K562 (cell line): Measurements from ENCODE around the gene MORF4L1. TPM values are rescaled to one million over a fixed set of nuclear protein-coding genes. Genes with fewer than 3 reads are reported as not detected.
"Not testable (repeated sequence)": the region's sequence is repeated elsewhere in the genome, so short reads cannot be mapped to it uniquely, and the experiment has no call there.

Experiments used
- ATAC-seq: fragments of 200-7000 bp; cut with Tn5 transposase; 3 replicates; pipeline ENCODE4 v1.9.1; 2020; ENCODE audit warnings: moderate library complexity
- BruUV-seq: library from RNA; stranded (reverse); fragments of 400-500 nt; replicated peaks from 2 replicates; lab custom pipeline; 2021; lab: Mats Ljungman, UMichigan
- CTCF ChIA-PET: fragments of 300-600 bp; formaldehyde crosslinking; extraction: SDS; loops from one replicate; lab custom pipeline; 2021; ENCODE audit warnings: low intra/inter-chr PET ratio; lab: Yijun Ruan, JAX
- POLR2A ChIA-PET: fragments of 300-600, 350-650 bp; sonication (Branson Sonifier 250); formaldehyde crosslinking; extraction: SDS; loops from one replicate; lab custom pipeline; 2021; ENCODE audit warnings: antibody characterized with exemption, inconsistent platforms; lab: Yijun Ruan, JAX
- DNase-seq, 4 experiments: peaks; one replicate each; pipeline versions ENCODE4 v3.0.0 to v3.0.0-alpha.2; 2011 to 2018; ENCODE audit warnings: low spot score in 3 of 4, mixed read lengths in 3 of 4; ENCODE audit errors: extremely low read depth in 1 of 4
- FAIRE-seq: peaks from 2 replicates; lab custom pipeline; 2011; peaks lifted over from hg19 to GRCh38; lab: Jason Lieb, UNC
- H2AFZ ChIP-seq: 2 replicates; pipeline ENCODE4 v1.6.0; 2011; ENCODE audit warnings: low read depth, low read length, control low read depth, inconsistent platforms
- H3K27ac ChIP-seq: fragments of 200-600 bp; 3 replicates; pipeline ENCODE4 v1.8.0; 2011; ENCODE audit warnings: low read depth, mild to moderate bottlenecking, control low read depth, inconsistent platforms, low read length, moderate library complexity, mixed read lengths; ENCODE audit errors: extremely low read depth
- H3K27me3 ChIP-seq, 2 experiments: fragments of 300-600 bp in 1 of 2; 2 replicates in 1 of 2; 3 replicates in 1 of 2; pipeline versions ENCODE4 v1.6.0 to v1.8.0; 2011; ENCODE audit warnings: inconsistent platforms in 2 of 2, low read length in 2 of 2, mild to moderate bottlenecking in 1 of 2, mixed read lengths in 1 of 2, moderate library complexity in 1 of 2; ENCODE audit not compliant: control insufficient read depth in 2 of 2, insufficient read depth in 2 of 2
- H3K36me3 ChIP-seq: fragments of 300-600 bp; 3 replicates; pipeline ENCODE4 v1.8.0; 2011; ENCODE audit warnings: mild to moderate bottlenecking, low read length, inconsistent platforms; ENCODE audit not compliant: control insufficient read depth, insufficient read depth
- H3K4me1 ChIP-seq, 2 experiments: fragments of 200-600 bp in 1 of 2; replicated peaks in 1 of 2; 2 replicates in 1 of 2; 3 replicates in 1 of 2; pipeline versions ENCODE4 v1.5.1 to v1.8.0; 2011; ENCODE audit warnings: inconsistent platforms in 2 of 2, low read length in 2 of 2, mild to moderate bottlenecking in 1 of 2, mixed read lengths in 1 of 2, moderate library complexity in 1 of 2; ENCODE audit not compliant: control insufficient read depth in 2 of 2, insufficient read depth in 2 of 2
- H3K4me2 ChIP-seq: 2 replicates; pipeline ENCODE4 v1.6.1; 2011; ENCODE audit warnings: low read length, control low read depth, inconsistent platforms, mixed read lengths; ENCODE audit not compliant: insufficient read depth
- H3K4me3 ChIP-seq: fragments of 200-600 bp; sonication (generic), shearing (Covaris generic); 2 replicates; pipeline ENCODE4 v1.5.1; 2016; ENCODE audit warnings: control low read depth, inconsistent platforms
- H3K79me2 ChIP-seq: fragments of 200-600 bp; 3 replicates; pipeline ENCODE4 v1.8.0; 2011; ENCODE audit warnings: low read length, inconsistent platforms; ENCODE audit not compliant: control insufficient read depth, insufficient read depth
- H3K9ac ChIP-seq, 2 experiments: 2 replicates each; pipeline versions ENCODE4 v1.6.0 to v1.6.1; 2011; ENCODE audit warnings: low read depth in 2 of 2, low read length in 2 of 2, control low read depth in 1 of 2, inconsistent platforms in 1 of 2, mild to moderate bottlenecking in 1 of 2, mixed read lengths in 1 of 2; ENCODE audit not compliant: insufficient read depth in 1 of 2
- H3K9me1 ChIP-seq: one replicate; pipeline ENCODE4 v1.6.0; 2011; ENCODE audit warnings: inconsistent platforms, mild to moderate bottlenecking, low read length, moderate library complexity; ENCODE audit not compliant: control insufficient read depth, insufficient read depth
- H3K9me3 ChIP-seq: replicated peaks from 2 replicates; pipeline ENCODE4 v1.5.1; 2011; ENCODE audit warnings: low read depth, low read length, inconsistent platforms; ENCODE audit not compliant: control insufficient read depth, insufficient read depth
- H4K20me1 ChIP-seq: replicated peaks from 2 replicates; pipeline ENCODE4 v1.6.1; 2011; ENCODE audit warnings: low read length, inconsistent platforms, mixed read lengths; ENCODE audit not compliant: control insufficient read depth, insufficient read depth
- CEBPB ChIP-seq: fragments of 450-650 bp; IDR thresholded peaks from 2 replicates; pipeline ENCODE4 v1.6.1; 2016; ENCODE audit warnings: missing genetic modification characterization, missing compliant biosample characterization
- NFIC ChIP-seq: fragments of 450-650 bp; IDR thresholded peaks from 2 replicates; pipeline ENCODE4 v1.6.1; 2017; ENCODE audit warnings: mild to moderate bottlenecking, inconsistent platforms
- POLR2A ChIP-seq: fragments of 450-650 bp; conservative IDR thresholded peaks from 2 replicates; pipeline ENCODE4 v1.6.1; 2016
- ZNF12 ChIP-seq: sonication (generic); formaldehyde crosslinking; IDR thresholded peaks from 2 replicates; pipeline ENCODE4 v1.4.0; 2020; ENCODE audit warnings: mild to moderate bottlenecking, missing genetic modification reagents
- ZNF121 ChIP-seq: sonication (generic); formaldehyde crosslinking; conservative IDR thresholded peaks from 2 replicates; pipeline ENCODE4 v1.8.0; 2022; ENCODE audit warnings: missing genetic modification reagents
- ZNF165 ChIP-seq: fragments of 250-450 bp; sonication (Bioruptor Pico); IDR thresholded peaks from 2 replicates; pipeline ENCODE4 v1.4.0; 2020; ENCODE audit warnings: borderline replicate concordance
- WGBS: fragments of 100-300 bp; shearing (Covaris generic); methylation state at CpG from one replicate; pipeline ENCODE4 v1.1.6; 2016; ENCODE audit warnings: low coverage, mixed read lengths; ENCODE audit not compliant: insufficient coverage; ENCODE audit errors: missing lambda C conversion rate; 5-methylcytosine and 5-hydroxymethylcytosine counted together
- in situ Hi-C: fragments of 300-500 bp; cut with MboI; formaldehyde crosslinking; loops from 4 replicates; pipeline ENCODE4 v1.15.0; 2018; ENCODE audit warnings: inconsistent platforms, mixed read lengths
- intact Hi-C: fragments of 100-400 bp; cut with micrococcal nuclease; formaldehyde crosslinking; loops from 2 replicates; pipeline ENCODE4 v1.14.2; 2022
- polyA plus RNA-seq, 8 experiments: library from polyadenylated mRNA; depleted of rRNA in 4 of 8; stranded (reverse) in 5 of 8; unstranded in 3 of 8; fragments of >200 nt; fragmentation: Nextera tagmentation in 2 of 8; fragmentation: Illumina TruSeq in 1 of 8; extraction: Ambion mirVana in 2 of 8; extraction: Trizol in 1 of 8; gene quantifications; 2 replicates each; pipeline versions ENCODE4 v1.2.1 to v1.2.3, GENCODE V29; 2011 to 2014; ENCODE audit warnings: inconsistent platforms in 1 of 8, missing spikeins in 1 of 8
- total RNA-seq, 7 experiments: library from RNA; depleted of rRNA in 6 of 7; stranded (reverse); fragments of >200 nt in 6 of 7; fragmentation: Illumina TruSeq in 2 of 7; extraction: Trizol in 2 of 7; gene quantifications; 2 replicates each; pipeline versions ENCODE4 v1.2.1 to v1.2.3, GENCODE V29; 2011 to 2021; ENCODE audit warnings: low replicate concordance in 1 of 7
- TF ChIP-seq, protein P1 (sequence below): sonication (generic); formaldehyde crosslinking; IDR thresholded peaks from 2 replicates; pipeline ENCODE4 v1.8.1; 2023; ENCODE audit warnings: mild to moderate bottlenecking, missing genetic modification reagents

MORF4L1 gene
- total and polyA plus RNA-seq, 9 of the 15 experiments (the other 6 are each of a cell fraction or from before 2014, with no cell fraction given): 127 to 615 (median 281) TPM

GRCh38 chr15:78927077-78927790 is 54.5 kb downstream of the MORF4L1 start:
- CTCF ChIA-PET: no interaction called here
- 95% methylated on average over 16 of the region's 17 CpGs for WGBS
- no peak overlapping the region for H3K4me2 ChIP-seq
- in situ Hi-C loops (no loop called here), intact Hi-C loops (no loop called here)
- peaks cover 83% of the 10 kb centered on the region; the same call in 2 of the 3 replicates for H3K36me3 ChIP-seq
- H3K4me1 ChIP-seq: peaks cover 11 to 23% of the 10 kb centered on the region in 2 experiments
- no peak overlapping the region for H2AFZ ChIP-seq
- FAIRE-seq (no peak), ATAC-seq (no peak), DNase-seq (no peak)
- H3K27me3 ChIP-seq: no peaks in the 10 kb centered on the region
- no peaks in the 10 kb centered on the region for H3K79me2 ChIP-seq
- no peak overlapping the region for H3K4me3 ChIP-seq
- H3K9me3 ChIP-seq: no peaks in the 10 kb centered on the region
- no peak overlapping the region for H3K9ac ChIP-seq
- H4K20me1 ChIP-seq: no peaks in the 10 kb centered on the region
- TF ChIP-seq NFIC (peak; percentile 51), ZNF12 (CRISPR knock-in tag) (peak; percentile 64; the same call in 1 of the 2 replicates), ZNF165 (no peak)
- no peaks in the 10 kb centered on the region for H3K9me1 ChIP-seq
- no peak overlapping the region for H3K27ac ChIP-seq
- POLR2A ChIA-PET: interaction anchor here (1.9 kb wide), 1 partner anchor 10 kb away, joined by 6 read pairs; no protein-coding TSS in a partner anchor
- BruUV-seq: no TSS peak

GRCh38 chr15:78928176-78928575 is 55.5 kb downstream of the MORF4L1 start:
- BruUV-seq, in situ Hi-C loops: not testable (repeated sequence)

More at GRCh38 chr15:78928176-78928575, 55.5 kb downstream of the MORF4L1 start:
- H2AFZ ChIP-seq, H4K20me1 ChIP-seq, ATAC-seq, FAIRE-seq, H3K27ac ChIP-seq, H3K4me2 ChIP-seq, intact Hi-C loops, H3K4me3 ChIP-seq, H3K79me2 ChIP-seq, H3K9ac ChIP-seq, CTCF ChIA-PET, DNase-seq, POLR2A ChIA-PET, H3K9me3 ChIP-seq, H3K9me1 ChIP-seq, H3K27me3 ChIP-seq: not testable (repeated sequence)
- WGBS: 95% methylated on average over 10 of the region's 14 CpGs
- Histone ChIP-seq H3K36me3 (peaks cover 82% of the 10 kb centered on the region; the same call in 2 of the 3 replicates), H3K4me1 (peaks cover 11 to 26% of the 10 kb centered on the region in 2 experiments)
- 0 out of 2 replicates have a peak, but pooled peaks have one; percentile 41 for TF ChIP-seq POLR2A
- peak; percentile 35; the same call in 1 of the 2 replicates for TF ChIP-seq ZNF121 (CRISPR knock-in tag)
- 0 out of 2 replicates have a peak, but pooled peaks have one; percentile 14 for TF ChIP-seq CEBPB (tag)
- TF ChIP-seq, protein P1, sequence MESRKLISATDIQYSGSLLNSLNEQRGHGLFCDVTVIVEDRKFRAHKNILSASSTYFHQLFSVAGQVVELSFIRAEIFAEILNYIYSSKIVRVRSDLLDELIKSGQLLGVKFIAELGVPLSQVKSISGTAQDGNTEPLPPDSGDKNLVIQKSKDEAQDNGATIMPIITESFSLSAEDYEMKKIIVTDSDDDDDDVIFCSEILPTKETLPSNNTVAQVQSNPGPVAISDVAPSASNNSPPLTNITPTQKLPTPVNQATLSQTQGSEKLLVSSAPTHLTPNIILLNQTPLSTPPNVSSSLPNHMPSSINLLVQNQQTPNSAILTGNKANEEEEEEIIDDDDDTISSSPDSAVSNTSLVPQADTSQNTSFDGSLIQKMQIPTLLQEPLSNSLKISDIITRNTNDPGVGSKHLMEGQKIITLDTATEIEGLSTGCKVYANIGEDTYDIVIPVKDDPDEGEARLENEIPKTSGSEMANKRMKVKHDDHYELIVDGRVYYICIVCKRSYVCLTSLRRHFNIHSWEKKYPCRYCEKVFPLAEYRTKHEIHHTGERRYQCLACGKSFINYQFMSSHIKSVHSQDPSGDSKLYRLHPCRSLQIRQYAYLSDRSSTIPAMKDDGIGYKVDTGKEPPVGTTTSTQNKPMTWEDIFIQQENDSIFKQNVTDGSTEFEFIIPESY (CRISPR knock-in tag): peak; percentile 60; the same call in 1 of the 2 replicates
